Adrenal gland (tissue), 12 donors: ENCODE measurements around the gene ANO2. TPM values are rescaled to one million over a fixed set of nuclear protein-coding genes. Genes with fewer than 3 reads are reported as not detected.

Experiments used
- DNase-seq, 7 donors: peaks; one replicate each; pipeline ENCODE4 v3.0.0-alpha.2; 2019 to 2020
- H3K27ac ChIP-seq, 5 donors: fragments of 200-600 bp; sonication (generic) in 4 of 5; 1 replicate in 3 of 5; 2 replicates in 2 of 5; pipeline versions ENCODE4 v1.5.1 to v1.8.0; 2016 to 2020; ENCODE audit warnings: mild to moderate bottlenecking in 1 of 5
- H3K27me3 ChIP-seq: fragments of 200-600 bp; 2 replicates; pipeline ENCODE4 v1.8.0; 2021
- H3K36me3 ChIP-seq, 2 donors: fragments of 200-600 bp; replicated peaks in 1 of 2; 1 replicate in 1 of 2; 2 replicates in 1 of 2; pipeline versions ENCODE4 v1.5.1 to v1.8.0; 2018 to 2022
- H3K4me1 ChIP-seq, 2 donors: fragments of 200-600 bp; replicated peaks in 1 of 2; 1 replicate in 1 of 2; 2 replicates in 1 of 2; pipeline versions ENCODE4 v1.5.1 to v1.8.0; 2018 to 2021
- H3K4me3 ChIP-seq, 4 donors: fragments of 200-600 bp; sonication (generic) in 3 of 4; one replicate each; pipeline ENCODE4 v1.5.1; 2016 to 2018
- H3K9me3 ChIP-seq, 3 donors: fragments of 200-600 bp; sonication (generic) in 1 of 3; replicated peaks in 1 of 3; 1 replicate in 2 of 3; 2 replicates in 1 of 3; pipeline versions ENCODE4 v1.5.1 to v1.8.0; 2016 to 2021
- CTCF ChIP-seq, 6 experiments: fragments of 450-650 bp in 4 of 6; fragments of 200-600 bp in 2 of 6; sonication (generic) in 1 of 6; IDR thresholded peaks; 1 replicate in 5 of 6; 2 replicates in 1 of 6; pipeline versions ENCODE4 v1.5.1 to v1.8.0; 2016 to 2021; ENCODE audit warnings: antibody characterized with exemption in 6 of 6, mild to moderate bottlenecking in 2 of 6, moderate library complexity in 1 of 6
- POLR2A ChIP-seq, 2 donors: fragments of 450-650 bp; IDR thresholded peaks; one replicate each; pipeline ENCODE4 v1.6.1; 2017; ENCODE audit warnings: antibody characterized with exemption in 2 of 2, mild to moderate bottlenecking in 2 of 2, moderate library complexity in 1 of 2
- WGBS, 4 donors: extraction: QIAGEN DNeasy Blood & Tissue Kit in 2 of 4; methylation state at CpG; one replicate each; pipeline versions ENCODE4 v1.1.5 to v1.1.7; 2013 to 2017; 5-methylcytosine and 5-hydroxymethylcytosine counted together
- intact Hi-C, 2 donors: fragments of 100-400 bp; cut with DNase I; formaldehyde crosslinking; loops; one replicate each; pipeline versions ENCODE4 v1.14.1 to v1.15.0; 2022 to 2023
- polyA plus RNA-seq, 3 donors: library from polyadenylated mRNA; stranded (reverse); fragments of 200-250 nt in 2 of 3; fragments of 350-450 nt in 1 of 3; fragmentation: Illumina TruSeq in 1 of 3; extraction: RNeasy Lipid Tissue Mini Kit (QIAGEN cat#74804) in 1 of 3; gene quantifications; one replicate each; pipeline ENCODE4 v1.2.3, GENCODE V29; 2013 to 2014
- total RNA-seq, 9 donors: library from RNA; depleted of rRNA in 4 of 9; stranded (reverse); fragments of >200 nt in 4 of 9; fragments of 120-200 nt in 1 of 9; fragmentation: NEBNext Ultra II Directional in 1 of 9; extraction: Animal tissue kit (Norgen Biotek cat#: 25700) in 1 of 9; gene quantifications; one replicate each; pipeline versions ENCODE4 v1.1.0 to v1.2.4, GENCODE V29; 2013 to 2023
- donor health status: healthy with polysubstance abuse.
- donor health status: Bipolar disorder and iron deficiency.
- donor health status: DM: yes; HTN: yes; CAD: no.
- donor health status: DM: no; HTN: no; CAD: no.
- donor health status: DM: no; HTN: no; CAD: no.
- donor health status: DM: yes; HTN: yes; CAD: no.

ANO2 gene
- total and polyA plus RNA-seq, 12 donors, result 0.17 to 1.8 (median 0.88) TPM; not detected in 1

GRCh38 chr12:5592310-5592709, 352.7 kb downstream of the ANO2 start:
- no peaks in the 10 kb centered on the region for H3K9me3 ChIP-seq
- no peak for DNase-seq
- intact Hi-C loops, result no loop called here
- no peak overlapping the region for H3K27ac ChIP-seq
- 71 to 77% (median 74%) methylated on average over 8 of the region's 8 CpGs for WGBS, 4 donors
- TF ChIP-seq POLR2A (IDR thresholded peaks at IDR 0.05), result no peak
- no peak for TF ChIP-seq CTCF (IDR thresholded peaks at IDR 0.05)
- no peak overlapping the region for H3K4me3 ChIP-seq
- no peaks in the 10 kb centered on the region for H3K36me3 ChIP-seq
- no peaks in the 10 kb centered on the region for H3K27me3 ChIP-seq
- no peaks in the 10 kb centered on the region for H3K4me1 ChIP-seq

- Histone ChIP-seq H3K9me3 (no peaks in the 10 kb centered on the region), H3K27ac (no peak overlapping the region), H3K36me3 (no peaks in the 10 kb centered on the region), H3K4me3 (no peak overlapping the region), H3K27me3 (no peaks in the 10 kb centered on the region), H3K4me1 (no peaks in the 10 kb centered on the region)
- 75 to 90% (median 83%) methylated on average over 8 of the region's 8 CpGs for WGBS, 4 donors
- DNase-seq, result no peak
- TF ChIP-seq POLR2A (IDR thresholded peaks at IDR 0.05) (no peak), CTCF (IDR thresholded peaks at IDR 0.05) (no peak)
- intact Hi-C loops, result no loop called here
These were observed 354.7 kb downstream of the ANO2 start for GRCh38 chr12:5590316-5590715.

- 74 to 83% (median 78%) methylated on average over 7 of the region's 7 CpGs for WGBS, 4 donors
- no peak overlapping the region for H3K27ac ChIP-seq
- no peaks in the 10 kb centered on the region for H3K36me3 ChIP-seq
- TF ChIP-seq CTCF (IDR thresholded peaks at IDR 0.05) (no peak), POLR2A (IDR thresholded peaks at IDR 0.05) (no peak)
- no peaks in the 10 kb centered on the region for H3K27me3 ChIP-seq
- H3K9me3 ChIP-seq, result no peaks in the 10 kb centered on the region
- H3K4me1 ChIP-seq, result no peaks in the 10 kb centered on the region
- DNase-seq, result no peak
- H3K4me3 ChIP-seq, result no peak overlapping the region
- intact Hi-C loops, result no loop called here
These were observed 356.0 kb downstream of the ANO2 start for GRCh38 chr12:5589054-5589453.

- Histone ChIP-seq H3K27ac (no peak overlapping the region), H3K9me3 (no peaks in the 10 kb centered on the region), H3K27me3 (no peaks in the 10 kb centered on the region), H3K4me1 (no peaks in the 10 kb centered on the region), H3K36me3 (no peaks in the 10 kb centered on the region), H3K4me3 (no peak overlapping the region)
- intact Hi-C loops, result no loop called here
- WGBS, 4 donors, result 72 to 80% (median 77%) methylated on average over 6 of the region's 6 CpGs
- DNase-seq, result no peak
- TF ChIP-seq POLR2A (IDR thresholded peaks at IDR 0.05) (no peak), CTCF (IDR thresholded peaks at IDR 0.05) (no peak)
These were observed 356.5 kb downstream of the ANO2 start for GRCh38 chr12:5588591-5588990.
